ENCODE measurements around the gene CYP3A4.
"Not testable (repeated sequence)": the region's sequence is repeated elsewhere in the genome, so short reads cannot be mapped to it uniquely, and the experiment has no call there.

Gene CYP3A4

GRCh38 chr7:99806839-99807478, 23.0 kb upstream of the CYP3A4 start:
- no peak for DNase-seq (ENCODE audit: low spot score)
- in situ Hi-C loops (cut with MboI; ENCODE audit: low sequenced_read_pairs, unreplicated experiment): no loop called here
- no peak for TF ChIP-seq CTCF (IDR thresholded peaks at IDR 0.05; ENCODE audit: borderline replicate concordance, control extremely low read depth, extremely low read depth, insufficient read depth, missing control alignments)

- no peak for DNase-seq (ENCODE audit: low spot score)
- no peak for TF ChIP-seq CTCF (IDR thresholded peaks at IDR 0.05; ENCODE audit: borderline replicate concordance, control extremely low read depth, extremely low read depth, insufficient read depth, missing control alignments)
- in situ Hi-C loops (cut with MboI; ENCODE audit: low sequenced_read_pairs, unreplicated experiment): no loop called here
These were observed 21.7 kb upstream of the CYP3A4 start for GRCh38 chr7:99805641-99806040.

GRCh38 chr7:99803118-99803517, 19.1 kb upstream of the CYP3A4 start:
- in situ Hi-C loops (cut with MboI; ENCODE audit: low sequenced_read_pairs, unreplicated experiment): not testable (repeated sequence)

GRCh38 chr7:99801407-99801806, 17.4 kb upstream of the CYP3A4 start:
- in situ Hi-C loops (cut with MboI; ENCODE audit: low sequenced_read_pairs, unreplicated experiment); DNase-seq (ENCODE audit: low spot score): not testable (repeated sequence)

More at GRCh38 chr7:99803118-99803517, 19.1 kb upstream of the CYP3A4 start:
- not testable (repeated sequence) for DNase-seq (ENCODE audit: low spot score)

- TF ChIP-seq CTCF (IDR thresholded peaks at IDR 0.05; ENCODE audit: borderline replicate concordance, control extremely low read depth, extremely low read depth, insufficient read depth, missing control alignments): no peak
- DNase-seq (ENCODE audit: low spot score): no peak
- in situ Hi-C loops (cut with MboI; ENCODE audit: low sequenced_read_pairs, unreplicated experiment): no loop called here
These were observed 15.0 kb upstream of the CYP3A4 start for GRCh38 chr7:99798972-99799371.

GRCh38 chr7:99795864-99796263, 11.9 kb upstream of the CYP3A4 start:
- in situ Hi-C loops (cut with MboI; ENCODE audit: low sequenced_read_pairs, unreplicated experiment); DNase-seq (ENCODE audit: low spot score): not testable (repeated sequence)

GRCh38 chr7:99794585-99795502, 10.9 kb upstream of the CYP3A4 start:
- in situ Hi-C loops (cut with MboI; ENCODE audit: low sequenced_read_pairs, unreplicated experiment): no loop called here
- TF ChIP-seq CTCF (IDR thresholded peaks at IDR 0.05; ENCODE audit: borderline replicate concordance, control extremely low read depth, extremely low read depth, insufficient read depth, missing control alignments): no peak
- DNase-seq (ENCODE audit: low spot score): no peak

GRCh38 chr7:99793443-99793842, 9.5 kb upstream of the CYP3A4 start:
- no peak for TF ChIP-seq CTCF (IDR thresholded peaks at IDR 0.05; ENCODE audit: borderline replicate concordance, control extremely low read depth, extremely low read depth, insufficient read depth, missing control alignments)
- DNase-seq (ENCODE audit: low spot score): no peak
- in situ Hi-C loops (cut with MboI; ENCODE audit: low sequenced_read_pairs, unreplicated experiment): no loop called here
